Fibroblast of lung (primary cell): ENCODE data around the gene SLC19A3.

Experiments
- CTCF ChIP-seq, 2 donors: IDR thresholded peaks in 1 of 2; conservative IDR thresholded peaks in 1 of 2; 1 replicate in 1 of 2; 2 replicates in 1 of 2; pipeline ENCODE4 v1.5.1; 2011 to 2012; ENCODE audit warnings: low read length in 2 of 2, control low read depth in 1 of 2, inconsistent platforms in 1 of 2, low read depth in 1 of 2, mild to moderate bottlenecking in 1 of 2
- EZH2 ChIP-seq: IDR thresholded peaks from 2 replicates; pipeline ENCODE4 v1.5.1; 2012; ENCODE audit warnings: low read length, control low read depth, mild to moderate bottlenecking; ENCODE audit errors: missing control alignments

- TF ChIP-seq CTCF (conservative IDR thresholded peaks at IDR 0.05 in 1 of 2, IDR thresholded peaks at IDR 0.05 in 1 of 2; ENCODE audit: low read depth in 1 of 2, low read length in 2 of 2) (no peak), EZH2 (no peak)
Measured at GRCh38 chr2:227677928-227678327, 39.9 kb downstream of the SLC19A3 start.
